Endothelial cell of umbilical vein (primary cell): Measurements from ENCODE around the gene SLC8A1. TPM values are rescaled to one million over a fixed set of nuclear protein-coding genes. Genes with fewer than 3 reads are reported as not detected.

Experiments
- BruUV-seq: library from RNA; stranded (reverse); fragments of 400-500 nt; replicated peaks from 2 replicates; lab custom pipeline; 2021; lab: Mats Ljungman, UMichigan
- CTCF ChIA-PET: fragments of 300-600, 350-600 bp; sonication (Branson Sonifier 250); formaldehyde crosslinking; loops from one replicate; lab custom pipeline; 2021; ENCODE audit warnings: antibody characterized with exemption, inconsistent platforms; lab: Charles Lee
- POLR2A ChIA-PET: fragments of 300-600, 350-600 bp; sonication (Branson Sonifier 250); formaldehyde crosslinking; loops from one replicate; lab custom pipeline; 2021; ENCODE audit warnings: antibody characterized with exemption, inconsistent platforms; lab: Charles Lee
- DNase-seq: peaks from one replicate; pipeline ENCODE4 v3.0.0-alpha.2; 2011; ENCODE audit warnings: low read depth, low spot score
- FAIRE-seq: peaks from 2 replicates; lab custom pipeline; 2011; peaks lifted over from hg19 to GRCh38; lab: Jason Lieb, UNC
- H2AFZ ChIP-seq: 2 replicates; pipeline ENCODE4 v1.6.0; 2012; ENCODE audit warnings: low read depth, low read length, control low read depth, inconsistent platforms
- H3K27ac ChIP-seq: 2 replicates; pipeline ENCODE4 v1.5.1; 2011; ENCODE audit warnings: low read depth, mild to moderate bottlenecking, control low read depth, low read length, moderate library complexity; ENCODE audit not compliant: insufficient read depth
- H3K27me3 ChIP-seq, 2 experiments: 2 replicates each; pipeline versions ENCODE4 v1.6.0 to v1.6.1; 2011; ENCODE audit warnings: low read length in 2 of 2, mixed read lengths in 1 of 2; ENCODE audit not compliant: control insufficient read depth in 2 of 2, insufficient read depth in 2 of 2
- H3K36me3 ChIP-seq, 2 experiments: 2 replicates in 1 of 2; 3 replicates in 1 of 2; pipeline ENCODE4 v1.5.1; 2011; ENCODE audit warnings: low read length in 2 of 2, mild to moderate bottlenecking in 1 of 2, moderate library complexity in 1 of 2; ENCODE audit not compliant: control insufficient read depth in 2 of 2, insufficient read depth in 2 of 2; ENCODE audit errors: extremely low read depth in 1 of 2
- H3K4me1 ChIP-seq: 3 replicates; pipeline ENCODE4 v1.5.1; 2011; ENCODE audit warnings: mild to moderate bottlenecking, low read length; ENCODE audit not compliant: control insufficient read depth, insufficient read depth; ENCODE audit errors: extremely low read depth
- H3K4me2 ChIP-seq: 2 replicates; pipeline ENCODE4 v1.6.1; 2011; ENCODE audit warnings: low read length, control low read depth, mixed read lengths; ENCODE audit not compliant: insufficient read depth
- H3K4me3 ChIP-seq, 3 experiments: fragments of 200-600 bp in 1 of 3; sonication (generic), shearing (Covaris generic) in 1 of 3; replicated peaks in 1 of 3; 2 replicates each; pipeline ENCODE4 v1.5.1; 2011 to 2016; ENCODE audit warnings: control low read depth in 3 of 3, low read length in 3 of 3, mild to moderate bottlenecking in 2 of 3, inconsistent platforms in 1 of 3, low read depth in 1 of 3, moderate library complexity in 1 of 3; ENCODE audit not compliant: insufficient read depth in 1 of 3
- H3K79me2 ChIP-seq: 2 replicates; pipeline ENCODE4 v1.6.0; 2012; ENCODE audit warnings: low read length, inconsistent platforms; ENCODE audit not compliant: control insufficient read depth, insufficient read depth
- H3K9ac ChIP-seq: replicated peaks from 2 replicates; pipeline ENCODE3; 2011; ENCODE audit warnings: low read length, control low read depth; ENCODE audit not compliant: insufficient read depth; ENCODE audit errors: extremely low read depth
- H3K9me1 ChIP-seq: replicated peaks from 3 replicates; pipeline ENCODE4 v1.6.0; 2011; ENCODE audit warnings: mild to moderate bottlenecking, low read length; ENCODE audit not compliant: control insufficient read depth, insufficient read depth; ENCODE audit errors: extremely low read depth
- H3K9me3 ChIP-seq: replicated peaks from 2 replicates; pipeline ENCODE4 v1.5.1; 2012; ENCODE audit warnings: low read length, inconsistent platforms; ENCODE audit not compliant: control insufficient read depth, insufficient read depth
- H4K20me1 ChIP-seq: replicated peaks from 2 replicates; pipeline ENCODE3; 2011; ENCODE audit warnings: mild to moderate bottlenecking, low read length; ENCODE audit not compliant: control insufficient read depth, insufficient read depth; ENCODE audit errors: extremely low read depth
- CTCF ChIP-seq, 2 donors: IDR thresholded peaks; 1 replicate in 1 of 2; 2 replicates in 1 of 2; pipeline ENCODE4 v1.5.1; 2011; ENCODE audit warnings: low read length in 2 of 2, mild to moderate bottlenecking in 2 of 2, moderate library complexity in 2 of 2, control low read depth in 1 of 2, inconsistent platforms in 1 of 2, low read depth in 1 of 2; ENCODE audit not compliant: insufficient read depth in 1 of 2; ENCODE audit errors: extremely low read depth in 1 of 2
- EZH2 ChIP-seq: IDR thresholded peaks from 2 replicates; pipeline ENCODE4 v1.6.1; 2012; ENCODE audit warnings: borderline replicate concordance, low read depth, mild to moderate bottlenecking, moderate library complexity, low read length, inconsistent platforms; ENCODE audit not compliant: severe bottlenecking
- FOS ChIP-seq: IDR thresholded peaks from 2 replicates; pipeline ENCODE4 v1.6.1; 2011; ENCODE audit warnings: mild to moderate bottlenecking, low read length, moderate library complexity, borderline replicate concordance; ENCODE audit not compliant: insufficient read depth
- GATA2 ChIP-seq: IDR thresholded peaks from 2 replicates; pipeline ENCODE4 v1.7.0; 2011; ENCODE audit warnings: low read depth, mild to moderate bottlenecking, moderate library complexity, mixed read lengths, low read length; ENCODE audit not compliant: insufficient read length, insufficient read depth
- JUN ChIP-seq: IDR thresholded peaks from 2 replicates; pipeline ENCODE4 v1.6.1; 2011; ENCODE audit warnings: borderline replicate concordance, low read depth; ENCODE audit not compliant: insufficient read length, insufficient read depth
- MAX ChIP-seq: IDR thresholded peaks from 2 replicates; pipeline ENCODE4 v1.6.1; 2011; ENCODE audit not compliant: insufficient read depth, insufficient read length
- MYC ChIP-seq: IDR thresholded peaks from one replicate; pipeline ENCODE4 v1.6.1; 2011; ENCODE audit warnings: mild to moderate bottlenecking, low read depth, low read length
- POLR2A ChIP-seq: IDR thresholded peaks from 2 replicates; pipeline ENCODE4 v1.6.1; 2012; ENCODE audit warnings: low read depth, mild to moderate bottlenecking, control low read depth, low read length
- POLR2AphosphoS5 ChIP-seq: IDR thresholded peaks from 2 replicates; pipeline ENCODE4 v1.6.1; 2012; ENCODE audit warnings: low read depth, mild to moderate bottlenecking, control low read depth, low read length, moderate library complexity; ENCODE audit not compliant: insufficient read depth
- dilution Hi-C: fragments of 300-500 bp; cut with MboI; formaldehyde crosslinking; loops from one replicate; pipeline ENCODE4 v1.15.0; 2019; ENCODE audit warnings: low sequenced_read_pairs; ENCODE audit not compliant: extremely low pct_ligation_motif_present
- intact Hi-C: fragments of 100-400 bp; cut with micrococcal nuclease; formaldehyde crosslinking; loops from one replicate; pipeline ENCODE4 v1.10.0; 2022
- polyA plus RNA-seq, 4 experiments: library from polyadenylated mRNA; depleted of rRNA in 3 of 4; stranded (reverse) in 3 of 4; unstranded in 1 of 4; fragments of >200 nt; gene quantifications; 2 replicates each; pipeline versions ENCODE4 v1.2.1 to v1.2.3, GENCODE V29; 2011 to 2012; ENCODE audit warnings: missing spikeins in 1 of 4
- total RNA-seq: library from RNA; stranded (reverse); gene quantifications from 2 replicates; pipeline ENCODE4 v1.2.3, GENCODE V29; 2021

SLC8A1 gene
- total and polyA plus RNA-seq, 2 donors (not counting 3 experiments of a cell fraction or from before 2014, with no cell fraction given): 0.19 to 1.8 TPM

- H3K4me1 ChIP-seq: peaks cover 31% of the 10 kb centered on the region
- H3K9me3 ChIP-seq: no peaks in the 10 kb centered on the region
- H3K4me3 ChIP-seq: no peak overlapping the region
- H3K36me3 ChIP-seq: no peaks in the 10 kb centered on the region
- DNase-seq (no peak), FAIRE-seq (no peak)
- no peaks in the 10 kb centered on the region for H3K79me2 ChIP-seq
- dilution Hi-C loops: no loop called here
- CTCF ChIA-PET: interaction anchor here (1.6 kb wide), 1 partner anchor 15 kb away, joined by 3 read pairs; no protein-coding TSS in a partner anchor
- H2AFZ ChIP-seq: no peak overlapping the region
- H3K9ac ChIP-seq: no peak overlapping the region
- POLR2A ChIA-PET: no interaction called here
- TF ChIP-seq POLR2A (no peak), MYC (no peak), CTCF (IDR thresholded peaks at IDR 0.05; ENCODE audit: extremely low read depth in 1 of 2, insufficient read depth in 1 of 2, low read depth in 1 of 2, low read length in 2 of 2) (no peak), GATA2 (no peak), MAX (no peak), JUN (no peak), FOS (no peak), POLR2AphosphoS5 (no peak), EZH2 (no peak)
- no peaks in the 10 kb centered on the region for H4K20me1 ChIP-seq
- intact Hi-C loops: no loop called here
- no peaks in the 10 kb centered on the region for H3K27me3 ChIP-seq
- no peaks in the 10 kb centered on the region for H3K9me1 ChIP-seq
- H3K27ac ChIP-seq: no peak overlapping the region
- no peak overlapping the region for H3K4me2 ChIP-seq
- BruUV-seq: no TSS peak
Observed at GRCh38 chr2:40432921-40433483, 18.9 kb downstream of the SLC8A1 start.
